PFSK-1 (cell line): Measurements from ENCODE around the gene MYOT.

Source experiments
- POLR2AphosphoS5 ChIP-seq: IDR thresholded peaks from 2 replicates; pipeline ENCODE4 v1.6.1; 2012; ENCODE audit warnings: low read depth, mild to moderate bottlenecking, control low read depth, low read length, moderate library complexity
- SIN3A ChIP-seq: IDR thresholded peaks from 2 replicates; pipeline ENCODE4 v1.6.1; 2012; ENCODE audit warnings: mild to moderate bottlenecking, low read length, moderate library complexity, borderline replicate concordance; ENCODE audit not compliant: insufficient read depth
- TF ChIP-seq, protein P1 (sequence below), 2 experiments: IDR thresholded peaks; 2 replicates each; pipeline versions ENCODE4 v1.6.1 to v1.8.0; 2011 to 2012; ENCODE audit warnings: low read depth in 2 of 2, low read length in 2 of 2, control low read depth in 1 of 2, inconsistent platforms in 1 of 2, mild to moderate bottlenecking in 1 of 2, moderate library complexity in 1 of 2; ENCODE audit not compliant: insufficient read depth in 1 of 2

DNA sequence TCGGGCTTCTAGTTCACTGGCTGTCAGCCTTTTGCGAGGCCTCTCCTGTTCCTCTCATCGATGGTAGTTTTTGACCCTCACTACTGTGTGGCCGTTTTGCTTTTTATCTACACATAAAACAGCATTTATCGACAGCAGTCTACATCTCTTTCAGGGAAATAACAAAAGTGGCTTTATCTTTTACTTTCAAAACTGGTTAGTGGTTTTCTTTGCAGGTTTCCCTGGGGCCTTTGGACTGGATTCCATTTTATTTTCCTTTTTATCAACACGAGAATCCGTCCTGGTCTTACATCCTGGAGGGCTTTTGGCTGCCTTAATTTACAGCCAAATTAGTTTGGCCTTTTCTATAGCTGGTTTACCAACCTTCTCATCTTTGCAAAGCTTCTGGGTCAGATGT, 20.8 kb downstream of the MYOT start:
- TF ChIP-seq POLR2AphosphoS5 (no peak), SIN3A (no peak)
- TF ChIP-seq, protein P1, sequence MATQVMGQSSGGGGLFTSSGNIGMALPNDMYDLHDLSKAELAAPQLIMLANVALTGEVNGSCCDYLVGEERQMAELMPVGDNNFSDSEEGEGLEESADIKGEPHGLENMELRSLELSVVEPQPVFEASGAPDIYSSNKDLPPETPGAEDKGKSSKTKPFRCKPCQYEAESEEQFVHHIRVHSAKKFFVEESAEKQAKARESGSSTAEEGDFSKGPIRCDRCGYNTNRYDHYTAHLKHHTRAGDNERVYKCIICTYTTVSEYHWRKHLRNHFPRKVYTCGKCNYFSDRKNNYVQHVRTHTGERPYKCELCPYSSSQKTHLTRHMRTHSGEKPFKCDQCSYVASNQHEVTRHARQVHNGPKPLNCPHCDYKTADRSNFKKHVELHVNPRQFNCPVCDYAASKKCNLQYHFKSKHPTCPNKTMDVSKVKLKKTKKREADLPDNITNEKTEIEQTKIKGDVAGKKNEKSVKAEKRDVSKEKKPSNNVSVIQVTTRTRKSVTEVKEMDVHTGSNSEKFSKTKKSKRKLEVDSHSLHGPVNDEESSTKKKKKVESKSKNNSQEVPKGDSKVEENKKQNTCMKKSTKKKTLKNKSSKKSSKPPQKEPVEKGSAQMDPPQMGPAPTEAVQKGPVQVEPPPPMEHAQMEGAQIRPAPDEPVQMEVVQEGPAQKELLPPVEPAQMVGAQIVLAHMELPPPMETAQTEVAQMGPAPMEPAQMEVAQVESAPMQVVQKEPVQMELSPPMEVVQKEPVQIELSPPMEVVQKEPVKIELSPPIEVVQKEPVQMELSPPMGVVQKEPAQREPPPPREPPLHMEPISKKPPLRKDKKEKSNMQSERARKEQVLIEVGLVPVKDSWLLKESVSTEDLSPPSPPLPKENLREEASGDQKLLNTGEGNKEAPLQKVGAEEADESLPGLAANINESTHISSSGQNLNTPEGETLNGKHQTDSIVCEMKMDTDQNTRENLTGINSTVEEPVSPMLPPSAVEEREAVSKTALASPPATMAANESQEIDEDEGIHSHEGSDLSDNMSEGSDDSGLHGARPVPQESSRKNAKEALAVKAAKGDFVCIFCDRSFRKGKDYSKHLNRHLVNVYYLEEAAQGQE (IDR thresholded peaks at IDR 0.05; ENCODE audit: insufficient read depth in 1 of 2, low read depth in 2 of 2, low read length in 2 of 2) = no peak
